H1 (cell line): Measurements from ENCODE around the gene RHD. TPM values are rescaled to one million over a fixed set of nuclear protein-coding genes. Genes with fewer than 3 reads are reported as not detected.

ENCODE experiments used
- CTCF ChIP-seq, 3 experiments: IDR thresholded peaks; 1 replicate in 2 of 3; 2 replicates in 1 of 3; pipeline versions ENCODE4 v1.5.1 to v1.6.1; 2011; ENCODE audit warnings: low read length in 3 of 3, mild to moderate bottlenecking in 3 of 3, inconsistent platforms in 2 of 3, low read depth in 1 of 3, moderate library complexity in 1 of 3; ENCODE audit not compliant: insufficient read depth in 1 of 3; ENCODE audit errors: control extremely low read depth in 1 of 3
- SIX5 ChIP-seq: IDR thresholded peaks from 2 replicates; pipeline ENCODE4 v1.6.1; 2011; ENCODE audit warnings: mild to moderate bottlenecking, low read depth, low read length
- polyA plus RNA-seq, 7 experiments: library from polyadenylated mRNA; depleted of rRNA in 3 of 7; stranded (reverse) in 5 of 7; unstranded in 2 of 7; fragments of >200 nt in 5 of 7; fragments of 200-250 nt in 2 of 7; gene quantifications; 1 replicate in 5 of 7; 2 replicates in 1 of 7; 4 replicates in 1 of 7; pipeline versions ENCODE4 v1.2.1 to v1.2.3, GENCODE V29; 2011 to 2013; ENCODE audit warnings: missing spikeins in 2 of 7, mixed read lengths in 2 of 7
- total RNA-seq: library from RNA; stranded (reverse); fragmentation: NEBNext Ultra II Directional; extraction: Animal tissue kit (Norgen Biotek cat#: 25700); gene quantifications from 2 replicates; pipeline ENCODE4 v1.2.1, GENCODE V29; 2021

Gene RHD
- total and polyA plus RNA-seq, 2 of the 8 experiments (the other 6 are each of a cell fraction or from before 2014, with no cell fraction given): 0.21 TPM; not detected in 1

GRCh38 chr1:25256578-25256965 lies 15.7 kb upstream of the RHD start (continued):
- TF ChIP-seq SIX5: no peak
- no peak for TF ChIP-seq CTCF (IDR thresholded peaks at IDR 0.05; ENCODE audit: control extremely low read depth in 1 of 3, insufficient read depth in 1 of 3, low read depth in 1 of 3, low read length in 3 of 3)
